Measurements from ENCODE around the gene DNAJC1.
A peak's percentile ranks its signal among the peaks of the same experiment; 100 is the strongest.

The DNAJC1 gene

DNA sequence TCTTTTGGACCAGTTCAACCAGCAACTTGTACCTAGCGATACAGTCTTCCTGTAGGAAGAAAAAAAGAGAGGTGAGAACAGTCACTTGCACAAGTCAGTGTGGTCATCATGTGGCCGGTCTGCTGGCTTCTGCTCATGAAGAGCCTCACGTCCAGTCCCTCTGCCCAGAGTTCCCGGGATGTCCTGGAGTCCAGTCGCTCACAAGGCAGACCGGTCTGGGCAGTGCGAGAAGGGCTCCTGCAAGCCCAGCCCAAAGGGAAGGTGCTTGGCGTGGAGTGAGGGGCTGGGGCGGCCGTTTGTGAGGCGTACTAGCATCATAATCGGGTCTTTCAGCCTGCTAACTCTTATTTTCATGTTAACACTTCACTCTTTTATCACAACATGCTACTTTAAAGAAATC lies 246.8 kb downstream of the DNAJC1 start:
- DNase-seq, result no peak

- peak in 1 of 2 experiments; percentile 5 for DNase-seq
Measured at GRCh38 chr10:21754410-21755011, 249.0 kb downstream of the DNAJC1 start.

DNA sequence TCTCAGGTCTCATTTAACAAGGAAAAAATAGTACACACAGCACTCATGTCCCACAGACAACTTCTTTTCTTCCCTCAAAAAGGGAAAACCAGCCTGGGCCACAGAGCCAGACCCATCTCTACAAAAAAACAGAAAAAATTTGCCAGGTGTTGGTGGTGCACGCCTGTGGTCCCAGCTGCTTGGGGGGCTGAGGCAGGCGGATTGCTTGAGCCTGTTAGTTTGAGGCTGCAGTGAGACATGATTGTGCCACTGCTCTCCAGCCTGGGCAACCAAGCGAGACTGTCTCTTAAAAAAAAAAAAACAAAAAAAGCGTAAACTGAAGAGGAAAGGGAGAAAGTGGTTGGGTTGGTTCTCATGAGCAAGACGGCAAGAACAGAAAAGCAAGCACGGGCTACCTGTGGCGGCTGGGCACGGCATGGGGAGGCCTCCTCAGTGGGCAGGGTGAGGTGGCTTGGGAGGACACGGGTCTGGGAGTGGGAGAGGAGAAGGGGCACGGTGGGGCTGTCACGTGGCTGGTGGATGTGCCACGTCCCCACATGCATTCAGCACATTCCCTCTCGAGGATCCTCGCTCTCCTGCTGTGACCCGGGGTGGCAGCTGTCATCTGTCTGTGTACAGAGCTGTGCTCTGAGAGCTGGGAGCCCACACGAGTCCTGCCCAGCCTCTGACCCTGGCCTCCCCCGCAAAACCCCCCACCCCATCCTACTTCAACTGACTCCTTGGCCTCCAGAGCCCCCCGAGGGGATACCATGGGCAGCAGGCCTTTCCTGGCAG lies 249.8 kb downstream of the DNAJC1 start:
- peak in 1 of 2 experiments; percentile 9 for DNase-seq

- DNase-seq, result no peak
Measured at GRCh38 chr10:21751341-21752310, 251.9 kb downstream of the DNAJC1 start.

DNA sequence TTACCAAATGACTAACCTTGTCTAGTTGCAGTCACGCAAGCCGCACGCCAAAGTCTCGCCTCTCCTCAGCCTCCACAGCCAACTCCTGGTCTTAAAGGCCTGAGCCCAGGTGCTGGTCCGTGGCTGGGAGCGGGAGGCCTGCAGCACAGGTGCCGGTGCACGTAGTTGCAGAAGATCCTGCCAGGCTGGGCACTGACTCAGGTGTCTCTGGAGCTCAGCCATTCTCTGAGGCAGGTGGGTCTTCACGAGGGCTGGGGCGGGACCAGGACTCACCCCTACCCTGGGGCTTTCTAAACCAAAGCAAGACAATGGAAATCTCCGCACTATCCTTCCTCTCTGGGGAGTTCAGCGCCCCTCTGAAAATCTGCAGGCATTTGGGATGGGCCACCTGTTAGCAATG lies 253.1 kb downstream of the DNAJC1 start:
- no peak for DNase-seq

DNA sequence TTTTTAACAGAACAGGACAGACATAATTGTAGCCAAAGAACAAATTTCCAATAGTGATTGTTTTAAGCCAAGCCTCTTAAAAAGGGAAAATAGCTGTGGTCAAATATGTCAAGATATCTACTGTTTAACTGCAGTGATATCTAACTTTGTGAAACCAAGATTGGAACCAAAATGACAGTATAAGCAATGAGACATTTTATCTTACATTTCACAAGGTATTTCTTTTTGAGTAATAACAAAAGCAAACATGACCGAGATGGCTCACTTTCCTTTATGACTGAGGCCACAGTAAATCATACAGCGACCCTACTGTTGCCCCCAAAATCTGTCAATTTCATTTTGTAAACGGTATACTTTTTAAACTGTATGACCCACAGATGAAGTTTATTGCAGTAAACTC lies 253.7 kb downstream of the DNAJC1 start:
- DNase-seq, result no peak

GRCh38 chr10:21747809-21748208 lies 255.7 kb downstream of the DNAJC1 start:
- no peak for DNase-seq

DNA sequence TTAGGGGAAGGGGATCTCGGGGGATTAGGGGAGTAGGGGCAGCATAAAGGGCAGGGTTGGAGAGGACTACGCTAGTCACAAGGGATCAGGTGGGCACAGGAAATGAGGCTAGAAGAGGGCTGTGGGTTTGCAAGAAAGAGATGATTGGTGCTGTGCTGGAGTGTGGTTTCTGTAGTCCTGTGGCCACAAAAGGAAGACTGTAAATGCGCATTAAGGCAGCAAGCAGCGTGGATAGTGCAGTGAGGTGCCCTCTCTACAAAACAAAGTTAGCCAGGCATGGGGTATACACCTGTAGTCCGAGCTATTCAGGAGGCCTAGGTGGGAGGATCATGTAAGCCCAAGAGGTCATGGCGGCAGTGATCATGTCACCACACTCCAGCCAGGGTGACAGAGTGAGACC lies 257.4 kb downstream of the DNAJC1 start:
- DNase-seq, result no peak

DNA sequence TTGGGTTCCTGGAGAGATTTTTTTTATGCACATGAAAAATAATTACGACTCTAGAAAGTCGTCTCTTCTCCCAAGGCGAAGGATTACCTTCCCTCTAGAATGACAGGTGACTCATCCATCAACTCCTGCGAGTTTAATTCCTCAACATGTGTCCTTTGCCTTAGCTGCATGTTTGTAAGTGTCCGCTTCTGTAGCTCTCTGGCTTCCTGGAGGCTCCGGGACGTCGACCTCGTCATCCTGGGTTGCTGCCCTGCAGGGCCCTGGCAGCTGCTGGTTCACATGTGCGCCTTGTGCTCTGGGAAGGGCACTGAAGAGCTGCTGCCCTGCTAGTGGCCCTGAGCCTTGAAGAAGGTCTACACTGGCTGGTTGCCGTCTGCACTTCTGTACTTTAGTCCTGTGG lies 259.3 kb downstream of the DNAJC1 start:
- DNase-seq, result no peak

- no peak for DNase-seq
Measured at GRCh38 chr10:21742740-21743412, 260.7 kb downstream of the DNAJC1 start.

DNA sequence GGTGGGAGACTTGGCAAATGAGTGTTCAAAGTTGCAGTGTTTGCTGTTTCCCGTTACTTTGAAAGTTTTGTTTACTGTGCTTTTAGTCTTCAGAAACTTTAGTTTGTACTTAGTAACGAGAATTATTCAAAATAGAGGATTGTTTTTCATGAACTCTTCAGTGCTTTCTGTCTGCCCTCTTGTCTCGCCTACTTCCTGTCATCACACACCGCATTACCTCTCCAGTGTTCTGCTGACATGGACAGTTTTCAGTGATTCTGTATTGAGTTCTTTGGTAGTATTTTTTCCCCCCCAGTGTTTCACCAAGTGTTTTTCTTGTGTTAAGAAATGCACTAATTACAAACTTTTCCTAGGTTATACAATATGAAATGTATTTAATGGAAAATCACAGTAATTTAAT lies 262.5 kb downstream of the DNAJC1 start:
- no peak for DNase-seq

GRCh38 chr10:21737106-21737505 lies 266.4 kb downstream of the DNAJC1 start:
- DNase-seq, result no peak

DNA sequence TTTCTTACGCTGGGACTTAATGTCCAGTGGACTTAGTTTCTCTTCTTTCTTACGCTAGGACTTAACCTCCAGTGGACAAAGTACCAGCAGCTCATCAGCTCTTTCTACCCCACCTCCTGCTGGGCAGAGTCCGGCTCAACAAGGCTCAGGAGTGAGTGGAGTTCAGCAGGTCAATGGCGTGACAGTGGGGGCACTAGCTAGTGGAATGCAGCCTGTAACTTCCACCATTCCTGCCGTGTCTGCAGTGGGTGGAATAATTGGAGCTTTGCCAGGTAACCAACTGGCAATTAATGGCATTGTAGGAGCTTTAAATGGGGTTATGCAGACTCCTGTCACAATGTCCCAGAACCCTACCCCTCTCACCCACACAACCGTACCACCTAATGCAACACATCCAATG lies 269.8 kb downstream of the DNAJC1 start:
- DNase-seq, result no peak

- DNase-seq, result peak in 1 of 2 experiments; percentile 69
Measured at GRCh38 chr10:21732067-21732772, 271.3 kb downstream of the DNAJC1 start.

DNA sequence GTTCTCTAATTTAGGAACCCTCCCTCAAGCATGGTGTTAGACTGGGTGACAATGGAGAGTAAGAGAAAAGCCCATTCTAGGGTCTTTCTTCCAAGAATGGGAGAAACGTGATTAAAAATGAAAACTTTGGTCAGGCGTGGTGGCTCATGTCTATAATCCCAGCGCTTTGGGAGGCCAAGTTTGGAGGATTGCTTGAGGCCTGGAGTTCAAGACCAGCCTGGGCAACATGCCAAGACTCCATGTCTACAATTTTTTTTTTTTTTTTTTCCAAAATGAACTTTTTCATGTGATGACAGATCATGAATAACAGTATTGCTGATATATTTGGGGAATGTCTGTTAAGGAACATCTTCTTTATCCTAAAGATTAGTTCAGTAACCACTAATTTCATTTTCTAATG lies 274.9 kb downstream of the DNAJC1 start:
- no peak for DNase-seq

- DNase-seq, result peak in 1 of 2 experiments; percentile 29
Measured at GRCh38 chr10:21727452-21728168, 275.9 kb downstream of the DNAJC1 start.

GRCh38 chr10:21726601-21727225 lies 276.8 kb downstream of the DNAJC1 start:
- peak in 1 of 2 experiments; percentile 5 for DNase-seq

DNA sequence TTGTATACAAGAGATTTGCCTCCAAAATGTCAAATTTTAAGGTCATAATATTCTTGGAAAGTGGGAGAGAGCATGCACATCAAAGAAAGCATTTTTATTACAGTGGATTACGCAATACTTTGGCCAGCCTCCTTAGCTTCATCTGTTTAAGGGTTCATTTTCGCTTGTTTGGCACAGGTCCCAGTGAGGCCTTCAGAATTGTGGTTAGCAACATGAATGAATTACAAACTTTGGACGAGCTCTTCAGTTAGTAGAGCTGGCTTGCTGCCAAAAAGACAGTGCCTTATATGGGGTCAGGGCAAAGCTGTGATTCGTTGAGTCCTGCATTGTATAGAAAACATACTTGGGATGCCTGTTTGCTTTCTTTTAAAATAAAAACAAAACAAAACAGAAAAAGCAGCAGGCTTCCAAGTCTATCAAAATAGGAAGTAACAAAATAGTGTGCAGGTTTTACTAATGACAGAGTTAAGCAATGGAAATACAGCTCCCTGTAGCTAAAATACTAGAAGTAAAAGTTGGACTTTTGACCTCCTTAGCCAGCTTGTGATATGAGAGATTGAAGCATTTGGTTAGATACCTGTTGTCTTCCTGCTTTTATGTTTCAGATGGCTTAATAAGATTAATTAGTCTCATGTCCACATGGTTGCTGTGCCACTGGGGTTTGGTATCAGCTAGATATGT lies 278.7 kb downstream of the DNAJC1 start:
- peak; percentile 56 to 92 for DNase-seq

DNA sequence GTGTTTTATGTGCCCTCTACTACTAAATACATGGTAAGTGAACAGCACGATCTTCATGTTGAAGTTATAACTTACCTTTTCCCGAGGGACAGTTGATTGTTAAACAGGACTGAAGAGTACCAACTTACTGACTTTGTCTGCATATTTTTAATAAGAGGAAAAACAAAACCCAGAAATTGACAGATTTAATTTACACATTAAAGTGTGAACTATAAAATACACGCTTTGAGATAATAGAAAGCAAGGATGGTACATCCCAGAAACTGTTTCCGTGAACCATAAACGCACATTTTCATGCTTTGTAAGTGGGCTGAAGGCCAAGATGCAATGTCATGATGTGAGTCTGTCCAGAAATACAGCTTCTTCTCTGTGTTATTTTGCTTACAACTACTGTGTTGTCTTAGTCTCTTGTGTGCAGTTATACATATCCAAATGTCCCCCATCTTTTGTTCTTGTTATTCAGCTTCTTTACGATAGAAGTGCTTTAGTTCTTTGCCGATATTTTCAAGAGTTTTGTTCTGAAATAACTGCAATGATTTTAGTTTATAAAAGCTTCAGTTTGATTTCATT lies 279.4 kb downstream of the DNAJC1 start:
- no peak for DNase-seq

- no peak for DNase-seq
Measured at GRCh38 chr10:21722209-21722608, 281.3 kb downstream of the DNAJC1 start.

Measured in NCI-H524 (cell line).